ENCODE measurements around the gene SIPA1L3.

SIPA1L3 gene

DNA sequence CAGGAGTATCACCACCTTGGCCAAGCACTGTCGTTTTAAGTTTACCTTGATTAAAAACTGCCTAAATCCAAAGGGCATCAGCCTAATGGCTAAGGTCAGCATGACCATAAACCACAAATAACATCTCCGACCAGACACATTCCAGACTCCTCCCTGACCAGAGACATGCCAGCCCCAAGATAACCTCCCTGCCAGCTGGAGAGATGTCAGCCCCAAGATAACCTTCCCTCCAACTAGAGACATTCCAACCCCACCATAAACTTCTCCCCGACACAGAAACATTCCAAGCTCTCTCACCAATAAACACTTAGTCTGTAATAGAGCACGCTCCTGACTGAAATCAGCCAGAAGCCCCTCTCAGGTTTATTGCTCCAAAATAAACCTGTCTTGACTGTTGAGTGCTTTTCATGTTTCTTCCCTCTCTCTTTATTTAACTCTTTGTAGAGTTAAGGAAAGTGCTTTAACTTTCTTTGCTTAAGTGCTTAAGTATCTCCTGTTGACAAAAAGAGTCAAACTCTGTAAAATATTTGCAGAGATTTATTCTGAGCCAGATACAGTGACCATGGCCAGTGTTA, 37.2 kb upstream of the SIPA1L3 start:
- Histone ChIP-seq H3F3A (ENCODE audit: insufficient read depth, low read length) (no peaks in the 10 kb centered on the region), H3K36me3 (ENCODE audit: insufficient read depth, low read length) (no peaks in the 10 kb centered on the region), H3K4me2 (ENCODE audit: low read length) (no peak overlapping the region), H3K79me2 (ENCODE audit: insufficient read depth, low read length) (no peaks in the 10 kb centered on the region), H3K9me3 (ENCODE audit: low read length) (0 out of 2 replicates have a peak, but pooled peaks cover 2% of the 10 kb centered on the region), H4K20me1 (ENCODE audit: insufficient read depth, low read length) (no peaks in the 10 kb centered on the region), H3K9ac (ENCODE audit: low read length) (no peak overlapping the region), H3K9me2 (ENCODE audit: low read depth, low read length) (no peaks in the 10 kb centered on the region), H3K4me1 (ENCODE audit: insufficient read depth, low read length, severe bottlenecking) (no peaks in the 10 kb centered on the region), H3K27me3 (ENCODE audit: insufficient read depth, low read length) (no peaks in the 10 kb centered on the region), H3K27ac (ENCODE audit: low read depth, low read length, poor library complexity, severe bottlenecking) (no peak overlapping the region), H3K4me3 (ENCODE audit: low read depth, low read length, poor library complexity, severe bottlenecking) (no peak overlapping the region), H2AFZ (ENCODE audit: low read length) (no peak overlapping the region)
- TF ChIP-seq EZH2 (IDR thresholded peaks at IDR 0.05; ENCODE audit: borderline replicate concordance, low read length), result no peak
- TF ChIP-seq, protein P1, sequence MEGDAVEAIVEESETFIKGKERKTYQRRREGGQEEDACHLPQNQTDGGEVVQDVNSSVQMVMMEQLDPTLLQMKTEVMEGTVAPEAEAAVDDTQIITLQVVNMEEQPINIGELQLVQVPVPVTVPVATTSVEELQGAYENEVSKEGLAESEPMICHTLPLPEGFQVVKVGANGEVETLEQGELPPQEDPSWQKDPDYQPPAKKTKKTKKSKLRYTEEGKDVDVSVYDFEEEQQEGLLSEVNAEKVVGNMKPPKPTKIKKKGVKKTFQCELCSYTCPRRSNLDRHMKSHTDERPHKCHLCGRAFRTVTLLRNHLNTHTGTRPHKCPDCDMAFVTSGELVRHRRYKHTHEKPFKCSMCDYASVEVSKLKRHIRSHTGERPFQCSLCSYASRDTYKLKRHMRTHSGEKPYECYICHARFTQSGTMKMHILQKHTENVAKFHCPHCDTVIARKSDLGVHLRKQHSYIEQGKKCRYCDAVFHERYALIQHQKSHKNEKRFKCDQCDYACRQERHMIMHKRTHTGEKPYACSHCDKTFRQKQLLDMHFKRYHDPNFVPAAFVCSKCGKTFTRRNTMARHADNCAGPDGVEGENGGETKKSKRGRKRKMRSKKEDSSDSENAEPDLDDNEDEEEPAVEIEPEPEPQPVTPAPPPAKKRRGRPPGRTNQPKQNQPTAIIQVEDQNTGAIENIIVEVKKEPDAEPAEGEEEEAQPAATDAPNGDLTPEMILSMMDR (IDR thresholded peaks at IDR 0.05; ENCODE audit: low read length), result no peak

DNA sequence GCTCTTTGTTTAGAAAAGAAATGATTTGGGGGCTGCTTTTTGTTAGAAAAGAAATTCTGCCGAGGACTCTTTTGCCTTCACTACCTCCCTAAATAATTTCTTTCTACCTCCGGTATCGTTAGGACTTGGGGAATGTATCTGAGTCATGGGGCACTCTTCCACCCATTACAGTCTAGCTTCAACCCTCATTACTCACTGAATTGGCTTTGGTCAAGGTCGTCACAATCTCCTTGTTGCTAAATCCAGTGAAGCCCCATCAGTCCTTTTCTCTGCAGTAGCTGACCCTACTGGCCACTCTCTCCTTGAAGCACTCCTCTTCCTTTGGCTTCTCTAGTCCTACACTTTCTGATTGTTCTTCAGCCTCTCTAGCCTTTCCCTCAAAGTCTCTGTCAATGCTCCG, 34.6 kb upstream of the SIPA1L3 start:
- H3K4me2 ChIP-seq (ENCODE audit: low read length), result no peak overlapping the region
- no peak overlapping the region for H3K9ac ChIP-seq (ENCODE audit: low read length)
- TF ChIP-seq EZH2 (IDR thresholded peaks at IDR 0.05; ENCODE audit: borderline replicate concordance, low read length), result no peak
- TF ChIP-seq, protein P1 (IDR thresholded peaks at IDR 0.05; ENCODE audit: low read length), result no peak
- H3K79me2 ChIP-seq (ENCODE audit: insufficient read depth, low read length), result no peaks in the 10 kb centered on the region
- no peaks in the 10 kb centered on the region for H3K9me2 ChIP-seq (ENCODE audit: low read depth, low read length)
- no peaks in the 10 kb centered on the region for H3K36me3 ChIP-seq (ENCODE audit: insufficient read depth, low read length)
- no peak overlapping the region for H3K4me3 ChIP-seq (ENCODE audit: low read depth, low read length, poor library complexity, severe bottlenecking)
- no peaks in the 10 kb centered on the region for H4K20me1 ChIP-seq (ENCODE audit: insufficient read depth, low read length)
- no peak overlapping the region for H2AFZ ChIP-seq (ENCODE audit: low read length)
- 0 out of 2 replicates have a peak, but pooled peaks cover 2% of the 10 kb centered on the region for H3K9me3 ChIP-seq (ENCODE audit: low read length)
- H3K27me3 ChIP-seq (ENCODE audit: insufficient read depth, low read length), result no peaks in the 10 kb centered on the region
- H3F3A ChIP-seq (ENCODE audit: insufficient read depth, low read length), result no peaks in the 10 kb centered on the region
- no peaks in the 10 kb centered on the region for H3K4me1 ChIP-seq (ENCODE audit: insufficient read depth, low read length, severe bottlenecking)
- H3K27ac ChIP-seq (ENCODE audit: low read depth, low read length, poor library complexity, severe bottlenecking), result no peak overlapping the region

DNA sequence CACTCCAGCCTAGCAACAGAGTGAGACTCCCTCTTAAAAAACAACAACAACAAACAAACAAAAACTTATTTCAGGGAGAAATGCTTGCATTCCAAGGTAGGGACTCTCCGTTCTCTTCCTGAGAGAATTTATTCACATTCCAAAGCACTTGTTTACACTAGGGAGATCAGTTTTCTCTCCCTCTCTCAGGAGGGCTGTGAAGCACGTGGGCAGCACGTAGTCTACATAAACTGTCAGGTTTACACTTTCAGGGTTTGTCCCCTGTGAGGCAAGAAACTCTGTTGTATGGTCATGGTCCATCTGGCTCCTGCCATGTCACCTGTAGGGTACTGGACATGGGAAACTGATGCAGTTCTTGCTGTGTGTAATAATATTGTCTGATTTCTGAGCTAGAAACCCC, 32.2 kb upstream of the SIPA1L3 start:
- H3K4me3 ChIP-seq (ENCODE audit: low read depth, low read length, poor library complexity, severe bottlenecking), result no peak overlapping the region
- no peaks in the 10 kb centered on the region for H3K4me1 ChIP-seq (ENCODE audit: insufficient read depth, low read length, severe bottlenecking)
- H3K27me3 ChIP-seq (ENCODE audit: insufficient read depth, low read length), result no peaks in the 10 kb centered on the region
- TF ChIP-seq EZH2 (IDR thresholded peaks at IDR 0.05; ENCODE audit: borderline replicate concordance, low read length), result no peak
- TF ChIP-seq, protein P1 (IDR thresholded peaks at IDR 0.05; ENCODE audit: low read length), result no peak
- H3K36me3 ChIP-seq (ENCODE audit: insufficient read depth, low read length), result no peaks in the 10 kb centered on the region
- no peak overlapping the region for H2AFZ ChIP-seq (ENCODE audit: low read length)
- no peaks in the 10 kb centered on the region for H4K20me1 ChIP-seq (ENCODE audit: insufficient read depth, low read length)
- H3K4me2 ChIP-seq (ENCODE audit: low read length), result no peak overlapping the region
- no peak overlapping the region for H3K9ac ChIP-seq (ENCODE audit: low read length)
- H3F3A ChIP-seq (ENCODE audit: insufficient read depth, low read length), result no peaks in the 10 kb centered on the region
- H3K9me3 ChIP-seq (ENCODE audit: low read length), result 0 out of 2 replicates have a peak, but pooled peaks cover 2% of the 10 kb centered on the region
- H3K9me2 ChIP-seq (ENCODE audit: low read depth, low read length), result no peaks in the 10 kb centered on the region
- H3K27ac ChIP-seq (ENCODE audit: low read depth, low read length, poor library complexity, severe bottlenecking), result no peak overlapping the region
- no peaks in the 10 kb centered on the region for H3K79me2 ChIP-seq (ENCODE audit: insufficient read depth, low read length)

All from OCI-LY1 (cell line).